HEK293 (cell line): ENCODE measurements around the gene EIF4E2.

Experiments used
- CTCF ChIA-PET: fragments of 350-600 bp; formaldehyde crosslinking; extraction: SDS; loops from one replicate; lab custom pipeline; 2021; ENCODE audit warnings: antibody characterized with exemption; lab: Yijun Ruan, JAX
- POLR2A ChIA-PET: fragments of 300-600 bp; formaldehyde crosslinking; extraction: SDS; loops from one replicate; lab custom pipeline; 2020; ENCODE audit warnings: antibody characterized with exemption, inconsistent platforms; lab: Yijun Ruan, JAX
- H3K27ac ChIP-seq: fragments of 200-500 bp; sonication (Bioruptor generic); 2 replicates; pipeline ENCODE4 v1.5.1; 2014; ENCODE audit warnings: low read depth, low read length, control low read depth, inconsistent platforms; ENCODE audit errors: extremely low read depth
- H3K36me3 ChIP-seq, 2 experiments: fragments of 200-500 bp in 1 of 2; sonication (Bioruptor generic) in 1 of 2; 1 replicate in 1 of 2; 2 replicates in 1 of 2; pipeline ENCODE4 v1.5.1; 2014 to 2017; ENCODE audit warnings: inconsistent platforms in 2 of 2, low read length in 2 of 2; ENCODE audit not compliant: control insufficient read depth in 2 of 2, insufficient read depth in 1 of 2
- H3K4me1 ChIP-seq: fragments of 200-500 bp; sonication (Bioruptor generic); 2 replicates; pipeline ENCODE4 v1.5.1; 2014; ENCODE audit warnings: mild to moderate bottlenecking, low read length, inconsistent platforms; ENCODE audit not compliant: control insufficient read depth, insufficient read depth
- H3K4me3 ChIP-seq: 2 replicates; pipeline ENCODE4 v1.5.1; 2011; ENCODE audit warnings: low read depth, mild to moderate bottlenecking, control low read depth, low read length, moderate library complexity
- H3K9me3 ChIP-seq: fragments of 200-500 bp; sonication (Bioruptor generic); 2 replicates; pipeline ENCODE4 v1.5.1; 2014; ENCODE audit warnings: low read depth, low read length, inconsistent platforms; ENCODE audit not compliant: control insufficient read depth, insufficient read depth
- ATF2 ChIP-seq: fragments of 450-650 bp; formaldehyde crosslinking; IDR thresholded peaks from 2 replicates; pipeline ENCODE4 v1.5.1; 2016; ENCODE audit warnings: missing biosample characterization, missing genetic modification characterization, low read depth
- EGR2 ChIP-seq: fragments of 450-650 bp; formaldehyde crosslinking; IDR thresholded peaks from 2 replicates; pipeline ENCODE4 v1.5.1; 2016; ENCODE audit warnings: low read depth, missing biosample characterization, missing genetic modification characterization
- GLIS1 ChIP-seq: fragments of 450-650 bp; formaldehyde crosslinking; IDR thresholded peaks from 2 replicates; pipeline ENCODE4 v1.5.1; 2016; ENCODE audit warnings: missing biosample characterization, missing genetic modification characterization
- MZF1 ChIP-seq: fragments of 450-650 bp; formaldehyde crosslinking; IDR thresholded peaks from 2 replicates; pipeline ENCODE4 v1.5.1; 2017; ENCODE audit warnings: missing biosample characterization, missing genetic modification characterization, borderline replicate concordance
- PRDM10 ChIP-seq: fragments of 450-650 bp; formaldehyde crosslinking; IDR thresholded peaks from 2 replicates; pipeline ENCODE4 v1.5.1; 2016; ENCODE audit warnings: missing biosample characterization, missing genetic modification characterization
- ZBTB17 ChIP-seq: fragments of 450-650 bp; formaldehyde crosslinking; IDR thresholded peaks from 2 replicates; pipeline ENCODE4 v1.5.1; 2016; ENCODE audit warnings: missing biosample characterization, missing genetic modification characterization
- ZIC2 ChIP-seq: fragments of 450-650 bp; formaldehyde crosslinking; IDR thresholded peaks from 2 replicates; pipeline ENCODE4 v1.5.1; 2016; ENCODE audit warnings: missing biosample characterization, missing genetic modification characterization
- ZNF138 ChIP-seq: fragments of 450-650 bp; formaldehyde crosslinking; IDR thresholded peaks from 2 replicates; pipeline ENCODE4 v1.5.1; 2016; ENCODE audit warnings: missing biosample characterization, missing genetic modification characterization, borderline replicate concordance
- ZNF280C ChIP-seq: fragments of 450-650 bp; formaldehyde crosslinking; IDR thresholded peaks from 2 replicates; pipeline ENCODE4 v1.5.1; 2016; ENCODE audit warnings: missing biosample characterization, missing genetic modification characterization
- ZNF394 ChIP-seq: fragments of 450-650 bp; formaldehyde crosslinking; IDR thresholded peaks from 2 replicates; pipeline ENCODE4 v1.5.1; 2016; ENCODE audit warnings: missing biosample characterization, missing genetic modification characterization, mild to moderate bottlenecking, moderate library complexity, borderline replicate concordance
- ZNF600 ChIP-seq: fragments of 450-650 bp; formaldehyde crosslinking; IDR thresholded peaks from 2 replicates; pipeline ENCODE4 v1.5.1; 2016; ENCODE audit warnings: missing biosample characterization, missing genetic modification characterization
- TF ChIP-seq, protein P1 (sequence below): fragments of 450-650 bp; formaldehyde crosslinking; IDR thresholded peaks from 2 replicates; pipeline ENCODE4 v1.5.1; 2017; ENCODE audit warnings: missing biosample characterization, missing genetic modification characterization
- TF ChIP-seq, protein P2 (sequence below): fragments of 450-650 bp; formaldehyde crosslinking; IDR thresholded peaks from 2 replicates; pipeline ENCODE4 v1.5.1; 2017; ENCODE audit warnings: missing biosample characterization, mild to moderate bottlenecking, missing genetic modification characterization, moderate library complexity

The EIF4E2 gene

DNA sequence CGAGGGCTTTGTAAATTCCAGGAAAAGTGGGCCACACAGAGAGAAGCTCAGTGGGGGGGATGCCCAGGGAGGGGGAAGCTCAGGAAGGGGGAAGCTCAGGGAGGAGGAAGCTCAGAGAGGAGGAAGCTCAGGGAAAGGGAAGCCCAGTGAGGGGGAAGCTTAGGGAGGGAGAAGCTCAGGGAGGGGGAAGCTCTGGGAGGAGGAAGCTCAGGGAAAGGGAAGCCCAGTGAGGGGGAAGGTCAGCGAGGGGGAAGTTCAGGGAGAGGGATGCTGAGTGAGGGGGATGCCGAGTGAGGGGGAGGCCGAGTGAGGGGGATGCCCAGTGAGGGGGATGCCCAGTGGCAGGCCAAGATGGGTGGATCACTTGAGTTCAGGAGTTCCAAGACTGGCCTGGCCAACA, 11.8 kb upstream of the EIF4E2 start:
- Histone ChIP-seq H3K4me1 (no peaks in the 10 kb centered on the region), H3K9me3 (no peaks in the 10 kb centered on the region), H3K36me3 (no peaks in the 10 kb centered on the region), H3K4me3 (no peak overlapping the region), H3K27ac (no peak overlapping the region)
- POLR2A ChIA-PET: no interaction called here
- TF ChIP-seq, protein P1, sequence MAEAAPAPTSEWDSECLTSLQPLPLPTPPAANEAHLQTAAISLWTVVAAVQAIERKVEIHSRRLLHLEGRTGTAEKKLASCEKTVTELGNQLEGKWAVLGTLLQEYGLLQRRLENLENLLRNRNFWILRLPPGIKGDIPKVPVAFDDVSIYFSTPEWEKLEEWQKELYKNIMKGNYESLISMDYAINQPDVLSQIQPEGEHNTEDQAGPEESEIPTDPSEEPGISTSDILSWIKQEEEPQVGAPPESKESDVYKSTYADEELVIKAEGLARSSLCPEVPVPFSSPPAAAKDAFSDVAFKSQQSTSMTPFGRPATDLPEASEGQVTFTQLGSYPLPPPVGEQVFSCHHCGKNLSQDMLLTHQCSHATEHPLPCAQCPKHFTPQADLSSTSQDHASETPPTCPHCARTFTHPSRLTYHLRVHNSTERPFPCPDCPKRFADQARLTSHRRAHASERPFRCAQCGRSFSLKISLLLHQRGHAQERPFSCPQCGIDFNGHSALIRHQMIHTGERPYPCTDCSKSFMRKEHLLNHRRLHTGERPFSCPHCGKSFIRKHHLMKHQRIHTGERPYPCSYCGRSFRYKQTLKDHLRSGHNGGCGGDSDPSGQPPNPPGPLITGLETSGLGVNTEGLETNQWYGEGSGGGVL: peak; percentile 58
- TF ChIP-seq ZIC2 (tag by site-specific recombination): peak; percentile 49; the same call in 1 of the 2 replicates
- peak; percentile 84 for TF ChIP-seq GLIS1 (tag by site-specific recombination)
- no peak for TF ChIP-seq ATF2 (tag by site-specific recombination)
- no peak for TF ChIP-seq ZBTB17
- peak; percentile 50; the same call in 1 of the 2 replicates for TF ChIP-seq EGR2 (tag by site-specific recombination)
- TF ChIP-seq, protein P2, sequence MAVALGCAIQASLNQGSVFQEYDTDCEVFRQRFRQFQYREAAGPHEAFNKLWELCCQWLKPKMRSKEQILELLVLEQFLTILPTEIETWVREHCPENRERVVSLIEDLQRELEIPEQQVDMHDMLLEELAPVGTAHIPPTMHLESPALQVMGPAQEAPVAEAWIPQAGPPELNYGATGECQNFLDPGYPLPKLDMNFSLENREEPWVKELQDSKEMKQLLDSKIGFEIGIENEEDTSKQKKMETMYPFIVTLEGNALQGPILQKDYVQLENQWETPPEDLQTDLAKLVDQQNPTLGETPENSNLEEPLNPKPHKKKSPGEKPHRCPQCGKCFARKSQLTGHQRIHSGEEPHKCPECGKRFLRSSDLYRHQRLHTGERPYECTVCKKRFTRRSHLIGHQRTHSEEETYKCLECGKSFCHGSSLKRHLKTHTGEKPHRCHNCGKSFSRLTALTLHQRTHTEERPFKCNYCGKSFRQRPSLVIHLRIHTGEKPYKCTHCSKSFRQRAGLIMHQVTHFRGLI (tag by site-specific recombination): no peak
- CTCF ChIA-PET: no interaction called here

DNA sequence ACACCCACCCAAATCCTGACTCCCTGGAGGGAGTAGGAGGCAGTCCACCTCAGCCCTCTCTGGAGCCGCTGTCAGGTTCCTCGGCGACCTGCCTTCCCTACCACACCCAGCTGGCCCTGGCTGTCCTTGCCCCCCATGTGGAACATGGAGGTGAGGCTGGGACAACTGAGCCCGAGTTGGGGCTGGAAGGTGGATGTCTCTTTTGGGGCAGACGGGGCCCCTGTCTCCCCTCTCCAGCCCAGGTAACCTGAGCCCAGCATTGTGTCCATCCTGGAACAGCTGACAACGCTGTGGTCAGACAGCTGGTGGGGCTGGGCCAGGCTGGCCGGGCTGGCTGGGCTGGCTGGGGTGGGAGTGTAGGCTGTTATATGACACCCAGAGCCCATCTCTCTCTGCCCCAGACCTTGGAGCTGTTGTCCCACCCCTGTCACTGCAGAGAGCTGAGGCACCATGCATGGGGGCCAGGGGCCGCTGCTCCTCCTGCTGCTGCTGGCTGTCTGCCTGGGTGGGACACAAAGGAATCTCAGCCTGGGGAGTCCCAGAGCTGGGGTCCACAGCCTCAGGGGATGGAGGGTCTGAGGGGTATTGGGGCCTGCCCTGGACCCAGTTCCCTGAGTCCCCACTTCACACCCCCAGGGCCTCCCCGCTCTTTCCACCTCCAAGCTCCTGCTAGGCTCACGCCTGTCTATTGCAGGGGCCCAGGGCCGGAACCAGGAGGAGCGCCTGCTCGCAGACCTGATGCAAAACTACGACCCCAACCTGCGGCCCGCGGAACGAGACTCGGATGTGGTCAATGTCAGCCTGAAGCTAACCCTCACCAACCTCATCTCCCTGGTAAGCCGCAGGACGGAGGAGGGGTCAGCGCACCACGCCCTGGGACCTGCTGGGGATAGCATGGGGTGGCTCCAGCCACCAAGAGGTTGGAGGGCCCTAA, 10.9 kb upstream of the EIF4E2 start, which contains the start of gene CHRNG:
CHRNG (plus strand) TSS at position 395 of the 934 bp plus-strand sequence; CDS start at position 451, 56 bp downstream.
- TF ChIP-seq ZNF394 (tag by site-specific recombination): no peak
- TF ChIP-seq, protein P2 (tag by site-specific recombination): peak; percentile 88
- no peak for TF ChIP-seq ZNF138
- no peak for TF ChIP-seq ZNF280C (tag by site-specific recombination)
- TF ChIP-seq ZNF600: peak; percentile 40; the same call in 1 of the 2 replicates
- TF ChIP-seq MZF1 (tag by site-specific recombination): no peak
- 0 out of 2 replicates have a peak, but pooled peaks have one; percentile 11 for TF ChIP-seq PRDM10 (tag by site-specific recombination)
- Histone ChIP-seq H3K4me3 (no peak within 1 kb of the TSS), H3K36me3 (peaks cover 0 to 5% of the 10 kb centered on the region in 2 experiments; a peak in 1 of 3 replicates), H3K9me3 (no peaks in the 10 kb centered on the region), H3K4me1 (no peaks in the 10 kb centered on the region), H3K27ac (no peak within 1 kb of the TSS)
- ChIA-PET POLR2A (no interaction called here), CTCF (interaction anchor here (0.6 kb wide), 3 partner anchors 22 to 638 kb away, joined by 3 to 5 read pairs (median 4); no protein-coding TSS in a partner anchor)
